Subcutaneous adipose tissue (tissue), 4 donors: ENCODE measurements around the gene HOXA6. TPM values are rescaled to one million over a fixed set of nuclear protein-coding genes. Genes with fewer than 3 reads are reported as not detected.

Source experiments
- total RNA-seq, 4 donors: library from RNA; depleted of rRNA; stranded (reverse); fragments of >200 nt; gene quantifications; one replicate each; pipeline ENCODE4 v1.1.0, GENCODE V29; 2016
- TF ChIP-seq, protein P1 (sequence below): fragments of 450-650 bp; IDR thresholded peaks from one replicate; pipeline ENCODE4 v1.5.1; 2016; ENCODE audit warnings: low read depth, mild to moderate bottlenecking, control low read depth, antibody characterized with exemption, moderate library complexity

Gene HOXA6
- total RNA-seq, 4 donors from 2014 or later, result 1.3 to 5.3 (median 2.8) TPM

DNA sequence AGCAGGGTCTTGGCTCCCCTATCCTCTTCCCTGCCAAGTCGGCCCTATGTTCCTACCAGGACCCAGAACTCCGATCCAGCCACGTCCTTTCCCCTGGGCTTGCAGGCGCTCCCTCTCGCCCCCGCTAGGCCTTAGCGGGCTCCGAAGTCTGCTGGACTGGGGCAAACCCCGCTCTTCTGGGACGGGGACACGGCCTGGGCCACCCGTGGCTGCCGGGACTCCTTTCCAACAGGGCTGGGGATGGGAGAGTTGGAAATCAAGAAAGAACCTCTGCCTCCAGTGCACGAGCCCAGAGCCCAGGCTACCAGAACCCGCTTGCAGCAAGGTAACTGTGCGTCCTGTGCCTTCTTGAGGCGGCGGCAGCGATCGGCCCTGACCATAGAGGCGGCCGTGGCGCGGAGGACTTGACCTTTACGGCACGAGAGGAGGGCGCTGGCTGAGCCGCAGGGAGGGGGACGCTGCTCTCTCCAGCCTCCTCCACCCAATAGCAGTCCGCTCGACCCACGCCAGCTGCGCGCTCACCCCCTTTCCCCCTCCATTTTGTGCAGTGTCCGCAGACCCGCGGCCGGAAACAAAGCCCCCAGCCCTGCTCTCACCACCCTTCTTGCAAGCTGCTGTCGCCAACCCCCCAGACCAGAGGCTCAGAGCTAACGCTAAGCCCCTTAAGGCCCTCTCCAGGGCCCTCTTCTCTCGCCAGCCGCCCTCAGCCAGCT lies 44.4 kb upstream of the HOXA6 start:
- TF ChIP-seq, protein P1, sequence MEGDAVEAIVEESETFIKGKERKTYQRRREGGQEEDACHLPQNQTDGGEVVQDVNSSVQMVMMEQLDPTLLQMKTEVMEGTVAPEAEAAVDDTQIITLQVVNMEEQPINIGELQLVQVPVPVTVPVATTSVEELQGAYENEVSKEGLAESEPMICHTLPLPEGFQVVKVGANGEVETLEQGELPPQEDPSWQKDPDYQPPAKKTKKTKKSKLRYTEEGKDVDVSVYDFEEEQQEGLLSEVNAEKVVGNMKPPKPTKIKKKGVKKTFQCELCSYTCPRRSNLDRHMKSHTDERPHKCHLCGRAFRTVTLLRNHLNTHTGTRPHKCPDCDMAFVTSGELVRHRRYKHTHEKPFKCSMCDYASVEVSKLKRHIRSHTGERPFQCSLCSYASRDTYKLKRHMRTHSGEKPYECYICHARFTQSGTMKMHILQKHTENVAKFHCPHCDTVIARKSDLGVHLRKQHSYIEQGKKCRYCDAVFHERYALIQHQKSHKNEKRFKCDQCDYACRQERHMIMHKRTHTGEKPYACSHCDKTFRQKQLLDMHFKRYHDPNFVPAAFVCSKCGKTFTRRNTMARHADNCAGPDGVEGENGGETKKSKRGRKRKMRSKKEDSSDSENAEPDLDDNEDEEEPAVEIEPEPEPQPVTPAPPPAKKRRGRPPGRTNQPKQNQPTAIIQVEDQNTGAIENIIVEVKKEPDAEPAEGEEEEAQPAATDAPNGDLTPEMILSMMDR, result no peak

DNA sequence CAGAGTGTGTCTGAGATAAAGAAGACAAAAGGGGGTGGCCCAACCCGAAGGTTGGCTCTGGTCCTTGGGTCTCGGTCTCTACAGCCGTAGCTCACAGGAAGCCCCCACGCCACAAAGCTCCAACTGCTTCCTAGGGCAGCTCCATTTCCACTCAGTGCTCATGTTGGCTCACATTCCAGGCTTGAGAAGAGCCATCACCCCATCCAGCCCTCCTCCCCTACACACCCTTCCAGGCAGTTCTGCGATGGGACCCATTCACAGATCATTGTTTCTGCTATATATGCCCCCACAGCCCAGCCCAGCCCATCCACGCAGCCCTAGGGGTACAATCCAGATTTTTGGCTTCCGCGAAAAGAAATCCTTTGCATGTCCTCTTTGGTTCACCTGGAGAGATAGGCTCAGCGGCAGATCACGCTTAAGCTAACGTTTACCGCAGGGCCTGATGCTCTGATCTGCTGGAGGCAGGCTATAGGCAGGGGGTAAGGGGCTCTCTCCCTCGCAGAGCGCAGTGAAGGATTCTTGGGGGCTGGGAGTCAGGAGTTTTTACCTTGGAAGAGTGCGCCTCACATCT lies 43.7 kb upstream of the HOXA6 start:
- TF ChIP-seq, protein P1, result no peak

DNA sequence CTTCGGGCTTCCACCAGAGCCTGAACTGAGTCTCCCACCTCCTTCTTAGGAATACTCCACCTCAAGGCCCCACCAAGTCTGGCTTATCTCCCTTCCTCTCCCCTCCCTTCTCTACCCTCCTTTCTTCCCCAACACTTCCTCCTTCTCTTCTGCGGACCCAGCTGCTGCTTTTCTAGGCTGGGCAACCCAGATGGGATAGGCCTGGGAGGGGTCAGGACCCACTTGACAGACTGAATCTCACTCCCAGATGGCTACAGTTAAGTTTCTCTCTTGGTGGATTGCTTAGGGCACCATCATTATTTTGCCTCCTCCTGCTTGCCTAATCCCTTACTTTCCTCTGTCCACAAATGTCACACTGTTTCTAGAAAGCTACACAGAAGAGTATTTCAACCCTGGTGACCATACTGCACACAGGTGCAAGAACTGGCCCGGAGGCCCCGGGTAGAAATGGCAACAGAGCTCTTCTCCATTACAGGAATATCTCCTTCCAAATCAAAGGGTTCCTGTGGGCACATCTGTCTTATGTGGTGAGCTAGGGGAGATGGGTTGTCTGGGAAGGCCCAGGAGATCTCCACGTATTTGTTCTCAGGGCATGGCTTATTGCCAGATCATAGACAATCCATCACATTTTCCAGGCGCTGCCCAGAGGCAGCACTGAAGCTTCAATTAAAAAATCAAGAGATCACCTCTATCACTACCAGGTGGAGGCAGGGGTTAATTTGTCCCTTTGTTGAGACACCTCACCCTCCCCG lies 42.6 kb upstream of the HOXA6 start:
- TF ChIP-seq, protein P1, result no peak

DNA sequence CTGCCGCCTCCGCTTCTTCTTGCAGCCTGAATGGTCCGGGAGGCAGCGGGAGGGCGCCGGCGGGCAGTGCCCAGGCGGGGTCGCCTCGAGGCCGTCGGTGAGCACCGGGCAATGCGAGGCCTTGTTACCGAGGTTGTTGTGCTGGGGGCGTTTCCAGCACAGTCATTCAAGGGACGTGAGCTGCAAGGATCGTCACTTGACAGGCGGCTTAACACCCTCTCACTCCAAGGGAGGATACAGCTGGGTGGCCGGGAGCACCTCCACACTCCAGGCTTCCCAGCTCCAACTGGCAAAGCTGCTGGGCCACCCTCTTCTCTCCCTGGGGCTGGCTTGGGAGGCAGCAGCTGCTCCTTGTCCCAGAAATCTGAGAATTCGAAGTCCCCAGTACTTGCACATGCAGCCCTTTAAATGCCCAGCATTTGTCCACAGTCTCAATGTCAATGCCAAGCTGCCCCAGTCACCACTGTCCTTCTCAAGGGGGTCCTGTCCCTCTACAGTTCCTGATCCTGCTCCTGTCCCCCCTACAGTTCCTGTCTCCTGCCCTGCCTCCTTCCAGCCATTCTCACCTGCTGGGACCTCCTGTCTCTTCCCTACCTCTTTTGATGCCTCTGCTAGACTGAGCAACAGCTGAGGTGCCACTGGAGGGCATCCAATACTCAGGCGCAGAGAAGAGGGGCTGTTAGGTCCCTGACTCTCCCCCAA lies 41.9 kb upstream of the HOXA6 start:
- TF ChIP-seq, protein P1, result no peak

DNA sequence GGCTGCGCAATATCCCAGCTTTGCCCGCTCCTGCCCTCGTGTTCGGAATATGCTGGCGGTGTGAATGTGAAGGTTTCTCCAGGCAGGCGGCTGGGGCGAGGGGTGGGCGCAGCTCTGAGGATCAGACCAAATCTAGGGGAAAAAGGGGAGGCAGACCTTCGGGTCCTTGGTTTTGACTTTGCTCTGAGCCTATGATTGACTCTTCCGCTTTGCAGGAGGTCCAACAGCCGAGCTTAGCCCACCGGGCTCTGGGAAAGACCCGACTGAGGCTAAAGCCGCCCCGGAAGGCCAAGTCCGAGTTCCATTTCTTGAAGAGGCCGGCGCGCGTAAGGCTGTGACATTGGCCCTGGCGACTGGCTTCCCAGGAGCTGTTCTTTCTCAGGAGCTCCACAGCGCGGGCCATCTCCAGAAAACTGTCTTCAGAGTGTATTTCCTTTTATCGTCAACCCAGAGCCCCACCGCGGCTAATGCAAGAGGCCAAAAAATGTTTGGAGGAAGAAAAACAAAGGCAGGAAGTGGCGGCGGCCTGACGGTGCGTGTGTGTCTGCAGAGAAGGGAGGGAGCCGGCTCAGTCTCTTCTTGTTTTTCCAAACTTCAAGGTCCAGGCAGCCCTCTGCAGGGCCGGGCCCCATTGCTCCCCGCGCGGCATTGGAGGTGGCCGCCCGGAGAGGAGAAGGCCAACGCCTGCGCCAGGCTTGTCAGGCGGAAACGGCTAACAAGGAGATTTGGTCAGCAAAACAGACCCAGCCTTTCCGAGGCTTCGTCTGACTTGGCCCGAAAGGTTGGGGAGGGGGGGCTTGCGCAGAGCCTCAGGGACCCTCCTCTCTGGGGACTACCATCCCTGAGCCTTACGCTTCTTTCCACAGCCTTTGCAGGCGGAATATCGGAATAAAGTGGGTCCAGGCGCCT lies 41.1 kb upstream of the HOXA6 start:
- TF ChIP-seq, protein P1, result no peak

DNA sequence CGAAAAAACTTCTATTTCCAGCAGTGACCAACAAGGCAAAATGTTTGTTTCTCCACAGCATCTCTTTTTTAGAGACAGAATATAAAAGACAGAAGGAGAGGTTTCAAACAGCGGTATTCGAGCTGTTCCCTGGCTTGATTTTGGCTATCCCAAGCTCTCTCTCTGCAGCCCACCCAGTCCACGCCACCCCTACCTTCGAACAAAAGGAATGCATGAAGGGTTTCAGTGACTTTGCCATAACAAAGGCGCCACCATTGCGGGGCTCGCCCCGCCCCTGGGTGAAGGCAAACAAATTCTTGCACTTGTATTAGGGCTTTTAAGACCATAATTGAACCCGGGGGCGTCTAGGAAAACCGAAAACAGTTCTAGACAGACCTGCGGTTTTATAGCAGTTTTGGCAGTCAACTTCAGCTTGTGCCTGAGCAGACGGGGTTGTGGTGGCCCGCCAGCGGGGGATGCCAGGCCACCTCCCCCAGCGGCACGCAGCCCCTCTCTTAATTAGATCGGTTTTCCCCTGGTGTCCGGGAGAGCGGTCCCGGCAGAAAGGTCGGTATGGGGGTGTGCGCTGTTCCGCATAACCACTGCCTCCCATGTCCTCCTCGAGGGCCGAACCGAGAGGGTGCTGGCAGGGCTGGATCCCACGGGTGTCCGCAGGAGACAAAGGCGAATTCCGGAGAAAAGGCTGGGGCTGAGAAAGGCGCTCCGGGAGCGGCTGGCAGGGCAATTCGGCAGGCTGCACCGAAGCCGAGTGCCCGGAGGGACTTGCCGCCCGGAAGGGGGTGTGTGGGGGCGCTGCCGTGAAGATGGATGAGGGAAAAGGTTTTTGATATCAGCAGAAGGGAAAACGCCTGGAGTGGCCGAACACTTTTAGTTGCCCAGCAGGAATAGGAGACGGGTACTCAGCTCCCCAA lies 40.2 kb upstream of the HOXA6 start:
- TF ChIP-seq, protein P1, result no peak
